Medulla oblongata (tissue), 1 donor: Measurements from ENCODE around the gene RRAS2.
A peak's percentile ranks its signal among the peaks of the same experiment; 100 is the strongest.
"Not testable (repeated sequence)": the region's sequence is repeated elsewhere in the genome, so short reads cannot be mapped to it uniquely, and the experiment has no call there.

Source experiments
- DNase-seq: peaks from one replicate; pipeline ENCODE4 v3.0.0-alpha.2; 2015; ENCODE audit errors: extremely low spot score

The RRAS2 gene

GRCh38 chr11:14306481-14306880 is 52.5 kb downstream of the RRAS2 start:
- DNase-seq, result no peak

- no peak for DNase-seq
These were observed 53.3 kb downstream of the RRAS2 start for GRCh38 chr11:14305649-14306048.

GRCh38 chr11:14304601-14305000 is 54.4 kb downstream of the RRAS2 start:
- no peak for DNase-seq

GRCh38 chr11:14300661-14301304 is 58.2 kb downstream of the RRAS2 start:
- DNase-seq, result peak; percentile 87

GRCh38 chr11:14299921-14300320 is 59.1 kb downstream of the RRAS2 start:
- no peak for DNase-seq

- DNase-seq, result no peak
These were observed 68.6 kb downstream of the RRAS2 start for GRCh38 chr11:14290422-14290821.

GRCh38 chr11:14288189-14288935 is 70.6 kb downstream of the RRAS2 start:
- no peak for DNase-seq

GRCh38 chr11:14278869-14279268 is 80.1 kb downstream of the RRAS2 start:
- DNase-seq, result not testable (repeated sequence)

GRCh38 chr11:14275076-14275475 is 83.9 kb downstream of the RRAS2 start:
- DNase-seq, result no peak

- no peak for DNase-seq
These were observed 85.1 kb downstream of the RRAS2 start for GRCh38 chr11:14273895-14274294.

GRCh38 chr11:14270690-14271542 is 88.1 kb downstream of the RRAS2 start:
- DNase-seq, result peak; percentile 83

- DNase-seq, result no peak
These were observed 89.0 kb downstream of the RRAS2 start for GRCh38 chr11:14269692-14270573.

- no peak for DNase-seq
These were observed 90.9 kb downstream of the RRAS2 start for GRCh38 chr11:14267861-14268635.

GRCh38 chr11:14266622-14267021 is 92.4 kb downstream of the RRAS2 start:
- no peak for DNase-seq

- DNase-seq, result no peak
These were observed 94.0 kb downstream of the RRAS2 start for GRCh38 chr11:14264966-14265365.

- no peak for DNase-seq
These were observed 96.6 kb downstream of the RRAS2 start for GRCh38 chr11:14262271-14262846.

GRCh38 chr11:14261066-14261465 is 97.9 kb downstream of the RRAS2 start:
- DNase-seq, result no peak

GRCh38 chr11:14259878-14260277 is 99.1 kb downstream of the RRAS2 start:
- DNase-seq, result no peak

GRCh38 chr11:14259186-14259784 is 99.7 kb downstream of the RRAS2 start:
- no peak for DNase-seq
